GM12878 (cell line): ENCODE results near the gene BRD9. TPM values are rescaled to one million over a fixed set of nuclear protein-coding genes. Genes with fewer than 3 reads are reported as not detected.

ENCODE experiments used
- ATAC-seq: fragments of 200-7000 bp; cut with Tn5 transposase; 3 replicates; pipeline ENCODE4 v1.9.1; 2020; ENCODE audit warnings: mild to moderate bottlenecking, moderate library complexity
- BruUV-seq: library from RNA; stranded (reverse); fragments of 400-500 nt; replicated peaks from 2 replicates; lab custom pipeline; 2021; lab: Mats Ljungman, UMichigan
- CTCF ChIA-PET: fragments of 300-600 bp; sonication (Branson Sonifier 250); formaldehyde crosslinking; extraction: SDS; loops from one replicate; lab custom pipeline; 2021; ENCODE audit warnings: inconsistent platforms; lab: Yijun Ruan, JAX
- POLR2A ChIA-PET: fragments of 350-600 bp; formaldehyde crosslinking; extraction: SDS; loops from one replicate; lab custom pipeline; 2021; ENCODE audit warnings: inconsistent platforms; lab: Charles Lee
- RAD21 ChIA-PET: fragments of 300-600 bp; sonication (Branson Sonifier 250); formaldehyde crosslinking; loops from one replicate; lab custom pipeline; 2023; ENCODE audit warnings: antibody characterized with exemption; ENCODE audit not compliant: unreplicated experiment; lab: Charles Lee
- SMC1A ChIA-PET: fragments of 300-600 bp; sonication (Branson Sonifier 250); formaldehyde crosslinking; loops from one replicate; lab custom pipeline; 2023; ENCODE audit not compliant: unreplicated experiment, uncharacterized antibody; lab: Charles Lee
- DNase-seq: peaks from one replicate; pipeline ENCODE4 v3.0.0-alpha.2; 2011; ENCODE audit warnings: low read depth, low spot score
- FAIRE-seq: peaks from 3 replicates; lab custom pipeline; 2011; peaks lifted over from hg19 to GRCh38; lab: Jason Lieb, UNC
- H2AFZ ChIP-seq: 2 replicates; pipeline ENCODE4 v1.6.0; 2011; ENCODE audit warnings: low read depth, low read length, control low read depth; ENCODE audit not compliant: control insufficient read depth
- H3K27ac ChIP-seq: 2 replicates; pipeline ENCODE4 v1.5.1; 2011; ENCODE audit warnings: control low read depth; ENCODE audit not compliant: control insufficient read depth, insufficient read depth
- H3K27me3 ChIP-seq, 2 experiments: replicated peaks in 1 of 2; 2 replicates each; pipeline versions ENCODE4 v1.6.0 to v1.6.1; 2011; ENCODE audit warnings: low read length in 1 of 2; ENCODE audit not compliant: control insufficient read depth in 2 of 2, insufficient read depth in 2 of 2
- H3K36me3 ChIP-seq, 2 experiments: 2 replicates each; pipeline ENCODE4 v1.5.1; 2011; ENCODE audit warnings: low read length in 1 of 2; ENCODE audit not compliant: control insufficient read depth in 2 of 2, insufficient read depth in 2 of 2
- H3K4me1 ChIP-seq: 2 replicates; pipeline ENCODE4 v1.6.1; 2011; ENCODE audit warnings: mild to moderate bottlenecking, low read length, moderate library complexity, mixed read lengths; ENCODE audit not compliant: control insufficient read depth, insufficient read depth
- H3K4me2 ChIP-seq: 2 replicates; pipeline ENCODE4 v1.6.0; 2011; ENCODE audit warnings: control low read depth; ENCODE audit not compliant: control insufficient read depth, insufficient read depth
- H3K4me3 ChIP-seq: fragments of 200-600 bp; sonication (generic); 2 replicates; pipeline ENCODE4 v1.5.1; 2016
- H3K79me2 ChIP-seq: 2 replicates; pipeline ENCODE4 v1.6.0; 2011; ENCODE audit warnings: low read length; ENCODE audit not compliant: control insufficient read depth, insufficient read depth
- H3K9ac ChIP-seq: 2 replicates; pipeline ENCODE4 v1.8.0; 2011; ENCODE audit warnings: low read length, control low read depth, mixed read lengths; ENCODE audit not compliant: control insufficient read depth, insufficient read depth
- H3K9me3 ChIP-seq: replicated peaks from 3 replicates; pipeline ENCODE4 v1.5.1; 2011; ENCODE audit warnings: mild to moderate bottlenecking, low read length; ENCODE audit not compliant: control insufficient read depth, insufficient read depth
- H4K20me1 ChIP-seq: 2 replicates; pipeline ENCODE4 v1.6.0; 2011; ENCODE audit not compliant: control insufficient read depth, insufficient read depth
- IRF4 ChIP-seq: IDR thresholded peaks from 2 replicates; pipeline ENCODE4 v1.6.1; 2011; ENCODE audit warnings: low read depth, low read length
- RUNX3 ChIP-seq: IDR thresholded peaks from 2 replicates; pipeline ENCODE4 v1.6.1; 2012; ENCODE audit warnings: low read length, inconsistent platforms
- SMARCA5 ChIP-seq: fragments of 450-650 bp; IDR thresholded peaks from 2 replicates; pipeline ENCODE4 v1.6.1; 2017; ENCODE audit warnings: mild to moderate bottlenecking
- SMC3 ChIP-seq: IDR thresholded peaks from 2 replicates; pipeline ENCODE4 v1.6.1; 2011; ENCODE audit warnings: low read length, improper control_type of control experiment, borderline replicate concordance
- TAF1 ChIP-seq: IDR thresholded peaks from 2 replicates; pipeline ENCODE4 v1.6.1; 2011; ENCODE audit warnings: mild to moderate bottlenecking, low read depth, low read length, borderline replicate concordance
- ZNF622 ChIP-seq: fragments of 450-650 bp; IDR thresholded peaks from 2 replicates; pipeline ENCODE4 v1.6.1; 2017; ENCODE audit warnings: mild to moderate bottlenecking, inconsistent platforms
- WGBS: methylation state at CpG from one replicate; pipeline ENCODE4 v1.1.6; 2016; ENCODE audit warnings: low lambda C conversion rate; ENCODE audit not compliant: insufficient replicate concordance, insufficient coverage; ENCODE audit errors: missing lambda C conversion rate; 5-methylcytosine and 5-hydroxymethylcytosine counted together
- in situ Hi-C: fragments of 300-500 bp; cut with MboI; formaldehyde crosslinking; loops from 9 replicates; pipeline ENCODE4 v1.14.3; 2018; ENCODE audit warnings: mixed read lengths
- intact Hi-C: fragments of 100-400 bp; cut with micrococcal nuclease; formaldehyde crosslinking; loops from one replicate; pipeline ENCODE4 v1.14.2; 2022; ENCODE audit not compliant: unreplicated experiment
- polyA plus RNA-seq, 11 experiments: library from polyadenylated mRNA; depleted of rRNA in 4 of 11; unstranded in 6 of 11; stranded (reverse) in 5 of 11; fragments of >200 nt; fragmentation: Nextera tagmentation in 4 of 11; fragmentation: Illumina TruSeq in 1 of 11; extraction: Ambion mirVana in 4 of 11; extraction: Trizol in 1 of 11; gene quantifications; 1 replicate in 1 of 11; 2 replicates in 10 of 11; pipeline versions ENCODE4 v1.2.1 to v1.2.3, GENCODE V29; 2011 to 2016; ENCODE audit warnings: inconsistent platforms in 2 of 11, missing spikeins in 2 of 11, low read depth in 1 of 11
- total RNA-seq, 4 experiments: library from RNA; depleted of rRNA in 3 of 4; stranded (reverse); fragments of >200 nt in 3 of 4; fragmentation: Illumina TruSeq in 1 of 4; extraction: Trizol in 1 of 4; gene quantifications; 2 replicates each; pipeline versions ENCODE4 v1.2.1 to v1.2.3, GENCODE V29; 2013 to 2021
- TF ChIP-seq, protein P1 (sequence below): IDR thresholded peaks from 2 replicates; pipeline ENCODE4 v1.6.1; 2011; ENCODE audit warnings: mild to moderate bottlenecking, low read depth, low read length, moderate library complexity; ENCODE audit not compliant: insufficient replicate concordance
- TF ChIP-seq, protein P2 (sequence below): fragments of 450-650 bp; conservative IDR thresholded peaks from 2 replicates; pipeline ENCODE4 v1.6.1; 2017; ENCODE audit warnings: mild to moderate bottlenecking, moderate library complexity
- TF ChIP-seq, protein P3 (sequence below): IDR thresholded peaks from 2 replicates; pipeline ENCODE4 v1.6.1; 2012; ENCODE audit warnings: low read depth, low read length, improper control_type of control experiment
- TF ChIP-seq, protein P4 (sequence below): fragments of 450-650 bp; formaldehyde crosslinking; IDR thresholded peaks from 2 replicates; pipeline ENCODE4 v1.4.0; 2022; ENCODE audit warnings: mild to moderate bottlenecking, moderate library complexity
- TF ChIP-seq, protein P5 (sequence below): IDR thresholded peaks from 2 replicates; pipeline ENCODE4 v1.6.1; 2011; ENCODE audit warnings: borderline replicate concordance, low read depth, mild to moderate bottlenecking, moderate library complexity, low read length; ENCODE audit not compliant: insufficient read depth, poor library complexity, severe bottlenecking

The BRD9 gene
- total and polyA plus RNA-seq, 10 of the 15 experiments (the other 5 are each of a cell fraction or from before 2014, with no cell fraction given) = 2.0 to 48.6 (median 32.4) TPM

DNA sequence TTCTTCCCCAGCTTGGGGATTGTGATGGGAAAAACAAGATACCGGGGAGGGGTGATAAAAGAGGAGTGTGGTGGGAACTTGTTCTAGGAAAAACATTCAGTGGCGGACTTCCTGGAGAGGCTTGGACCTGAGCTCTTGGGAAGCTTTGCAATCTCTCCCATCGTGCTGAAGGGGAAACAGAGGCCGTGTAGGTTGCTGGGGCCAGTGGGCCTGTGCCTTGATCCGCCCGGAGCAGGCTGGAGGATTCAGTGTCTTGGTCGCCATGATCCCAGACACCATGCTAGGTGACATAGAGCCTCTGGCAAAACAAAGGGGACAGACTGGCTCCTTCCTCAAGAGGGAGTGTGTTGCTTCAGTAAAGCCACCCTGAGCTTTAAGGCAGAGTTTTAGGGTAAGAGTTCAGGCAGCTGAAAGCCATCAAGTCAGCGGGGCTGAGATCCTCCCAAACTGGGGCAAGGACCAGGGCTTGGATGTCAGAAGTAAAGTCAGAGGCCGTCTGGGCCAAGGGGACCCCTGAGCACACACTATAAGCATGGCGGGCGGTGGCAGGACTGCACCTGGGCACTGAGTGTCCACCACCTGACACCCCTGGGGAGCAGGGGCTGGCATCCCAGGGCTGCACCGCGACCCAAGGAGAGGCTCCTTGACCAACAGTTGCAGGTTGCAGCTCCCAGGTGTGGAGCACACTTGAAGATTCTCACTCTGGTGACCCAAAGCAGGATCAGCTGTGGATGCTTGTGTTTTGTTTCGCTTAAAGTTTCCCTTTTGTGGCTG lies 44.7 kb upstream of the BRD9 start (continued):
- TF ChIP-seq, protein P1, sequence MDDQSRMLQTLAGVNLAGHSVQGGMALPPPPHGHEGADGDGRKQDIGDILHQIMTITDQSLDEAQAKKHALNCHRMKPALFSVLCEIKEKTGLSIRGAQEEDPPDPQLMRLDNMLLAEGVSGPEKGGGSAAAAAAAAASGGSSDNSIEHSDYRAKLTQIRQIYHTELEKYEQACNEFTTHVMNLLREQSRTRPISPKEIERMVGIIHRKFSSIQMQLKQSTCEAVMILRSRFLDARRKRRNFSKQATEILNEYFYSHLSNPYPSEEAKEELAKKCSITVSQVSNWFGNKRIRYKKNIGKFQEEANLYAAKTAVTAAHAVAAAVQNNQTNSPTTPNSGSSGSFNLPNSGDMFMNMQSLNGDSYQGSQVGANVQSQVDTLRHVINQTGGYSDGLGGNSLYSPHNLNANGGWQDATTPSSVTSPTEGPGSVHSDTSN = no peak

DNA sequence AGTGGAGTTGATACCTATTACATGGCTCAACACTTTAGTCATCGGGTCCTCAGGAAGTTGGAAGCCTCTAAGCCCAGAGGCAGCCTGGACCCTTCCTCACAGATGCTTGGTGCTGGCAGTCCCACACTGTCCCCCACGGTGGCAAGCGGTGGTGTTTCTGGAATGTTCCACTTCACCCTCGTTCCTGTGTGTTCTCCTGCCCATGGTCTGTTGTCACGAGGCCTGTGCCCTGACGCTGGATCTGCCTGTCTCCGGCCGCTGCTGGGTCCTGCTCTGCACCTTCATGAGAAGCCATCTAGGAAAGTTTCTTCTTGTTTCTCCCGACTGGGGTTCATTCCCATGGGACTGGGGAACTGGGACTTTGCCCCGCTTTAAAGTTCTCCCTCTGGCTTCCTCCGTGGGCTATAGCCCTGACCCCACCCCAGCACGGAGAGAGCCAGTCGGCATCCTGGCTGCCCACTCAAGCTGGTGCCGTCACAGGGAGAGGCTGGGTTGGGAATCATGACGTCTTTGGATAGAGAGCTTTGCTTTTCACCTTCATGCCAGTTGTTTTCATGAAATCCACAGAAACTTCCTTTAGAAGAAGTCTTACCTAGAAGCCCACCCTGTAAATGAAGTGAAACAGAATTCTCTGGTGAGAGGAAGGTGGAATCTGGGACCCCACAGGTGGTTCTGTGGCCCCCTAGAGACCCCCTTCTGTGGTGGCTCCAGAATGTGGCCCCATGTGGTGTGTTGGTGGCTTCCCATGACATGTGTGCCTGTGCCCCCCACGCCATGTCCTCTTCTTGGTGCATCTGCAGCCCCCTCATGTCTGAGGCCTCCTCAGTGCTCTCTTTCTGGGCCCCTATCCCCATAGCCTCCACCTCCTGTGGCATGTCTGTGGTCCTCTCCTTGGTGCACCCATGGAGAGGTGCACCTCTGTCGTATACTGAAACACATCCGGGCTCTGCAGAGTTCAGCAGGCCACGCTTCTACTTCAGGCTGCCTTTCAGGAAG lies 43.8 kb upstream of the BRD9 start:
- DNase-seq (no peak), ATAC-seq (no peak), FAIRE-seq (no peak)
- CTCF ChIA-PET = no interaction called here
- POLR2A ChIA-PET = no interaction called here
- H3K27ac ChIP-seq = no peak overlapping the region
- SMC1A ChIA-PET = no interaction called here
- no peaks in the 10 kb centered on the region for H3K9me3 ChIP-seq
- intact Hi-C loops = no loop called here
- no peak overlapping the region for H2AFZ ChIP-seq
- RAD21 ChIA-PET = no interaction called here
- H3K4me3 ChIP-seq = no peak overlapping the region
- 38% methylated on average over 19 of the region's 19 CpGs for WGBS
- no peaks in the 10 kb centered on the region for H3K27me3 ChIP-seq
- H4K20me1 ChIP-seq = no peaks in the 10 kb centered on the region
- no TSS peak for BruUV-seq
- H3K4me2 ChIP-seq = no peak overlapping the region
- H3K4me1 ChIP-seq = no peaks in the 10 kb centered on the region
- H3K36me3 ChIP-seq = no peaks in the 10 kb centered on the region
- no peaks in the 10 kb centered on the region for H3K79me2 ChIP-seq
- in situ Hi-C loops = loop anchor here (10.0 kb wide), 1 partner anchor 718 kb away; no protein-coding TSS in a partner anchor
- no peak overlapping the region for H3K9ac ChIP-seq
- TF ChIP-seq RUNX3 (no peak), SMC3 (no peak), ZNF622 (no peak), SMARCA5 (no peak), TAF1 (no peak), IRF4 (no peak)
- TF ChIP-seq, protein P2, sequence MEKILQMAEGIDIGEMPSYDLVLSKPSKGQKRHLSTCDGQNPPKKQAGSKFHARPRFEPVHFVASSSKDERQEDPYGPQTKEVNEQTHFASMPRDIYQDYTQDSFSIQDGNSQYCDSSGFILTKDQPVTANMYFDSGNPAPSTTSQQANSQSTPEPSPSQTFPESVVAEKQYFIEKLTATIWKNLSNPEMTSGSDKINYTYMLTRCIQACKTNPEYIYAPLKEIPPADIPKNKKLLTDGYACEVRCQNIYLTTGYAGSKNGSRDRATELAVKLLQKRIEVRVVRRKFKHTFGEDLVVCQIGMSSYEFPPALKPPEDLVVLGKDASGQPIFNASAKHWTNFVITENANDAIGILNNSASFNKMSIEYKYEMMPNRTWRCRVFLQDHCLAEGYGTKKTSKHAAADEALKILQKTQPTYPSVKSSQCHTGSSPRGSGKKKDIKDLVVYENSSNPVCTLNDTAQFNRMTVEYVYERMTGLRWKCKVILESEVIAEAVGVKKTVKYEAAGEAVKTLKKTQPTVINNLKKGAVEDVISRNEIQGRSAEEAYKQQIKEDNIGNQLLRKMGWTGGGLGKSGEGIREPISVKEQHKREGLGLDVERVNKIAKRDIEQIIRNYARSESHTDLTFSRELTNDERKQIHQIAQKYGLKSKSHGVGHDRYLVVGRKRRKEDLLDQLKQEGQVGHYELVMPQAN = no peak
- TF ChIP-seq, protein P3, sequence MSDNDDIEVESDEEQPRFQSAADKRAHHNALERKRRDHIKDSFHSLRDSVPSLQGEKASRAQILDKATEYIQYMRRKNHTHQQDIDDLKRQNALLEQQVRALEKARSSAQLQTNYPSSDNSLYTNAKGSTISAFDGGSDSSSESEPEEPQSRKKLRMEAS = no peak
- TF ChIP-seq, protein P4, sequence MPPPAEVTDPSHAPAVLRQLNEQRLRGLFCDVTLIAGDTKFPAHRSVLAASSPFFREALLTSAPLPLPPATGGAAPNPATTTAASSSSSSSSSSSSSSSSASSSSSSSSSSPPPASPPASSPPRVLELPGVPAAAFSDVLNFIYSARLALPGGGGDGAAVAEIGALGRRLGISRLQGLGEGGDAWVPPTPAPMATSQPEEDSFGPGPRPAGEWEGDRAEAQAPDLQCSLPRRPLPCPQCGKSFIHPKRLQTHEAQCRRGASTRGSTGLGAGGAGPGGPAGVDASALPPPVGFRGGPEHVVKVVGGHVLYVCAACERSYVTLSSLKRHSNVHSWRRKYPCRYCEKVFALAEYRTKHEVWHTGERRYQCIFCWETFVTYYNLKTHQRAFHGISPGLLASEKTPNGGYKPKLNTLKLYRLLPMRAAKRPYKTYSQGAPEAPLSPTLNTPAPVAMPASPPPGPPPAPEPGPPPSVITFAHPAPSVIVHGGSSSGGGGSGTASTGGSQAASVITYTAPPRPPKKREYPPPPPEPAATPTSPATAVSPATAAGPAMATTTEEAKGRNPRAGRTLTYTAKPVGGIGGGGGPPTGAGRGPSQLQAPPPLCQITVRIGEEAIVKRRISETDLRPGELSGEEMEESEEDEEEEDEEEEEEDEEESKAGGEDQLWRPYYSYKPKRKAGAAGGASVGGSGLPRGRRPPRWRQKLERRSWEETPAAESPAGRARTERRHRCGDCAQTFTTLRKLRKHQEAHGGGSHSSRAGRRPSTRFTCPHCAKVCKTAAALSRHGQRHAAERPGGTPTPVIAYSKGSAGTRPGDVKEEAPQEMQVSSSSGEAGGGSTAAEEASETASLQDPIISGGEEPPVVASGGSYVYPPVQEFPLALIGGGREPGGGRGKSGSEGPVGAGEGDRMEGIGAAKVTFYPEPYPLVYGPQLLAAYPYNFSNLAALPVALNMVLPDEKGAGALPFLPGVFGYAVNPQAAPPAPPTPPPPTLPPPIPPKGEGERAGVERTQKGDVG = no peak
- TF ChIP-seq, protein P5, sequence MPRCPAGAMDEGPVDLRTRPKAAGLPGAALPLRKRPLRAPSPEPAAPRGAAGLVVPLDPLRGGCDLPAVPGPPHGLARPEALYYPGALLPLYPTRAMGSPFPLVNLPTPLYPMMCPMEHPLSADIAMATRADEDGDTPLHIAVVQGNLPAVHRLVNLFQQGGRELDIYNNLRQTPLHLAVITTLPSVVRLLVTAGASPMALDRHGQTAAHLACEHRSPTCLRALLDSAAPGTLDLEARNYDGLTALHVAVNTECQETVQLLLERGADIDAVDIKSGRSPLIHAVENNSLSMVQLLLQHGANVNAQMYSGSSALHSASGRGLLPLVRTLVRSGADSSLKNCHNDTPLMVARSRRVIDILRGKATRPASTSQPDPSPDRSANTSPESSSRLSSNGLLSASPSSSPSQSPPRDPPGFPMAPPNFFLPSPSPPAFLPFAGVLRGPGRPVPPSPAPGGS = no peak
